ENCODE measurements around the gene IGSF22.

The IGSF22 gene

DNA sequence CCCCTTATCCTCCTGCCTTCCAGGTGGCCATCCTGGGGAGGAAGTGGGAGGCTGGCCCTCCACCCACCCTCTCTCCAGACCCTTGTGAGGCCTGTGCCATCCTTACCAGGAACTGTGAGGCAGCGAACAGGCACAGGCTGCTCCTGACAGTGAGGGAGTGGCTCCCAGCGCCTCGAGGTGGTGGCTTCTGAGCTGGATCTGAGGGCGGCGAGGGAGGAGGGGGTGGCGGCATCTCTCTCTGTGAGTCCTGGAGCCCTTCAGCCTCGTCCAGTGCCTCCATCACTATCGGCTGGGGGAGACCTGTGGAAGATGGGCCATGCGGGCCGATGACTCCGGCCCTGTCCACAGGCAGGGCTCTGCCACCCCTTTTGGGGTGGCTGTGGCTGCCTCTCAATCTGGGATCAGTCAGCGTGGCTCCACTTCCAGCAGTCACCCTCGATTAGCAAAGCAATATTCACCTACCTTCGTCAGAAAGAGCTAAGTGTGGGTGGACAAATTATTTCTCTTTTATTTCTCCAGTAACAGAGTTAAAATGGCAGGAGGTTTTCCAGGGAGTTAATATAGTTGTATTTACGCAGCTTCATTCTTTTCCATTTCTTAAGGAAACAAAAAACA lies 18.0 kb upstream of the IGSF22 start:
- DNase-seq (ENCODE audit: low read depth in 2 of 2): no peak

DNA sequence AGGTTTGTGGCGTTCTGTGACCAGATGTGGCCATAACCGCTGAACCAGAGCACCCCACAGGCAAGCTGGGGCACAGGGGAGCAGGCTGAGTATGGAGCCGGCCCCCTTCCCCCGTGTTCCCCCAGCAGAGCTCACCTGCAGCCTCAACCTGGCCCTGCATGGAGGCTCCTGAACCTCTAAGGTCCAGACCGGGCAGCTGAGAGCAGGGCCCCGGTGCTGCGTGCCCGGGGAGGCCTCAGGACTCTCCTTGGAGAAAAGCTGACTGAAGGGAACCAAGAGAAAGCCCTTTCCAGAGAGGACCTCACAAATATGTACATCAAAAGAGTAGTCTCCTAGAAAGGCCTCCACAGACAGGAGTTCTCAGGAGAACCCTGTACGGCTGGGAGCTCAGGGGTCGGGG lies 17.4 kb upstream of the IGSF22 start:
- DNase-seq (ENCODE audit: low read depth in 2 of 2): no peak

DNA sequence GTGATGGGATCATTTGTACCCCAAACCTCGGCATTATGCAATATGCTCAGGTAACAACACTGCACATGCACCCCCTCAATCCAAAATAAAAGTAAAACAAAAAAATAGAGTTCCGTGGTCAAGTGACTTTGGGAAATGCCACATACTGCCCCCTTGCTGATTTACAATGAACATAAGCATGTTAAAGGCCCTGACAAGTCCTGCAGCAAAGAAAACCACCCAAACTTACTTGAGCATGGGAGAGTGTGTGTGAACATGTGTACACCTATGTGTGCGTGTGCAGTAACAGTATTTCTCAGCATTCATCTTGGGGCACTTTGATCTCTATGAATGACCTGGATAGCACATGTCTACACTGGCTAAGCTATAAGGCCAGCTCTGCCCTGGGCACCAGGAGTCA lies 15.8 kb upstream of the IGSF22 start:
- no peak for DNase-seq (ENCODE audit: low read depth in 2 of 2)

DNA sequence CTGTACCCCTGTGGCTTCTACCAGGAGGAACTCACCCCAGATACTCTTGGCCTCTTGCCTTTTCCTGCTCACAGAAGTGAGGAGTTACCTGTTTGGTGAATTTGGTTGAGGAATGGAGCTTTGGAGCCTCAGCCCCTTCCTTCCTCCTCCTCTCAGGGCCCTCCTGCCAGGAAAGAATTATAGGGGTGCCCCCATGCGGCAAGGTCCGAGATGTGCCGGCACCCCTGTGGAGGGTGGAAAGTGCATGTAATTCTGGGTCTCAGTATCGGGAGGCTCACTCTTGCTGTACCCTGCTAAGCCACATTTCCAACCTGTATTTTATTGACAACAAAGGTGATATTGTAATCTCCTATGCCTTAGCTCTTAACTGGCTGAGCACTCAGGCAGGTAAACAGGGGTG lies 13.7 kb upstream of the IGSF22 start:
- DNase-seq (ENCODE audit: low read depth in 2 of 2): no peak

DNA sequence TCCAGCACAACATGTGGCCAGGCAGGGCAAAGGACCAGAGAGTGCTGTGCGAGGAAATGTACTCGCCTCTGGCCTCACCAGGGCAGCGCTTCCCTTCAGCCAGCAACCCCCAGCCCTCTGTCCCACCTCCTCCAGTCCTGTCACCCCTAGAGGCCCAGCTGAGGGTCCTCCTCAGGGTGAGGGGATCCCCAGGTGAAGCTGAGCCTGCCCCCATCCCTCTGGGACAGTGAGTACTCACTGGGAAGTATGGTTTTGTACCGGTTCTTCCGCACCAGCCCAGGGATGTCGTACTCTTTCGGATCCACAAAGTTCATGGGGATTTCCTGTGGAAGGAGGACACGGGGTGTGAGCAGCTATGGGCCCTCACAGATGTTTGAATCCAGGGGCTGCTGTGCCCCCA lies 11.7 kb upstream of the IGSF22 start:
- no peak for DNase-seq (ENCODE audit: low read depth in 2 of 2)

DNA sequence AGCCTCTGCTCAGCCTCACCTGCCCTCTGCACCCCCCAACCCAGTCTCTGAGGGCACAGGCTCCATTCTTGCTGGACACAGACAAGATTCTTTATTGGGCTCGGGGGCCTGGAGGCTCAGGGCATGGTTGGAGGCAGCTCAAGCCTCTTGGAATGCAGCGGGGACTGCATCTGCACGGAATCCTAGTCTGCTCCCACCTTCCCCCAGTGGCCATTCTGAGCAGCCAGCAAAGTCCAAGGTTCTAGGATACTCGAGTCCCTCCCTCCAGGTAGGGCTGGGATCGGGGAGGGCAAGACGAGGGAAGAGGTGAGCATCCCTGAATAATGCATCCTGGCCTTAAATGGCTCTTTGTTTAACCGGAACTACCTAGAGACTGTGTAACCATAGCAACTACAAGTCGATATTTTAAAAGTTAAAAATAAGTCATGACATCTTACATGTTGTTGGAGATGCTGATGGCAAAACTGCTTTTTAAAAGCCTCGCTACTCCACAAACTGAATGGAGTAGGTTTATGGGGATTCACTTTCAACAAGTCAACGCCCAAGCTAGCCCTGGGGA lies 10.7 kb upstream of the IGSF22 start:
- DNase-seq (ENCODE audit: low read depth in 2 of 2): no peak

DNA sequence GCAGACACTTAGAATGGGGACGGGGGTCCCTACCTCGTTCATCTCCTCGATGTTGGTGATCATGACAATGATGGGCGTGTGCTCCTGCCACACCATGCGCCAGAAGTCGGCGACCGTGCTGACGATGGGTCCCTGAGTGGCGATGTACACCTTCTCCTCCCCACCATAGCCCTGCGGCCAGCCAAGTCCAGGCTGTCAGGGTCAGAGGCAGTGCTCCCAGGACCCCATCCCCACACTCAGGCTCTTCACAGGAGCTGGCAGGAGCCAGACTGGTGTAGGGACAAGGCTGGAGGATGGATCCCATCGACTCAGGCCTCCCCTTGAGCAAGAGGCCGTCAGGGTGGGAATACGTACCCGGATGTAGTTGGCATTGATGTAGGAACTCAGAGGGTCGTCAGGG lies 7.2 kb upstream of the IGSF22 start:
- no peak for DNase-seq (ENCODE audit: low read depth in 2 of 2)

DNA sequence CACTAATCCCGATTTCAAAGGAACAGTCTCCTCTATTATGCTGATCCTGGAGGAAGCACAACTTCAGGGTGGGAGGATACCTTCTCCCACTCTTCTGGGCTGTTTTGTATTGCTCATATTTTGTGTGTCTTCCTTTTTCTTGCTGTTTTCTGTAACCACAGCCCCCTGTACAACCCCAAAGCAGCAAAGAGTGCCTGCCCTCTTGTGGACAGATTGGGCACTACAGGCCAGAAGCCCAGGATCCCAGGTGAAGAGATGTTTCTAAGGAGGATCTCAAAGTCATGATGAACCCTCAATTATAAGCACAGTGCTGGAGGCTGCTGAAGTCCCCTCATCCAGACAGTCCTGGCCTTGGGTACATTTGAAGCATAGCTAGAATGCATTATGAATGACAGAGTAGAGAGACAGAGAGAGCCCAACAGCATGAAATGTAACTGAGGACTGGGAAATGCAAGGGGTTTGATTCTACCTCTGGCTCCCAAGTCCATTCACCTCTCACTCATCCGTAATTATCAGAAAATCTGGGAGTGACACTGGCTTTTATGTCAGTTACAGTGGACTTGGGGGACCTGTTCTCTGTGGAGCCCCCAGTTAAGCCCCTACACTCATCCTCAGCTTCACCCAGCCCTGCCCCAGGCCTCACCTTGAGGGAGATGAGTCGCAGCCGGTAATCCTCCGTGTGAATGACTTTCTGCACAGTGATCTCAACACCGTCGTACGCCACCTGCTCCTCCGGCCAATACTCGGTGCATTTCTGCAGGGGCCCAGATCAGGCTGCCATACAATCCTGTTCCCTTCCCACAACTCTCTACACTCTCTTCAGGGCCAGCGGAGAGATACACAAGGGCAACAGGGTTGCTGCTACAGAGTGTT lies 6.2 kb upstream of the IGSF22 start:
- peak; percentile 51 to 63 for DNase-seq (ENCODE audit: low read depth in 2 of 2)

DNA sequence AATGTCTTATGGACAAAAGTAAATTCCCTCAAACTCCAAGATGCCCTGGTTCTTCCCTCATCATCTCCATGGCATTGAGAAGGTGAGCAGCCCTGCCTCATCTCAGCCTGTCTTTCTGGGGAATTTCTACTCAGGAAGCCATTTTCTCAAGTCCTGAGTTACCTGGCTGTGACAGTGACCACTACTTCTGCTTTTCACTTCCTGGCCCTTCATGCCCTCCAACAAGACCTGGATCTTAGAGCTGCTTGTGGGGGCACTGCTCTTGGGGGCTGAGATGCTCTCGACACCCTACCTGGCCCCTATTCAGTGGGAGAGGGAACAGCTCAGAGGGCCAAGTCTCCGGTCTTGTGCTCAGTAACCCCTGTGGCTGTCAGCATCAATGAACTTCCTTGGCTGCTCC lies 5.5 kb upstream of the IGSF22 start:
- DNase-seq (ENCODE audit: low read depth in 2 of 2): no peak

DNA sequence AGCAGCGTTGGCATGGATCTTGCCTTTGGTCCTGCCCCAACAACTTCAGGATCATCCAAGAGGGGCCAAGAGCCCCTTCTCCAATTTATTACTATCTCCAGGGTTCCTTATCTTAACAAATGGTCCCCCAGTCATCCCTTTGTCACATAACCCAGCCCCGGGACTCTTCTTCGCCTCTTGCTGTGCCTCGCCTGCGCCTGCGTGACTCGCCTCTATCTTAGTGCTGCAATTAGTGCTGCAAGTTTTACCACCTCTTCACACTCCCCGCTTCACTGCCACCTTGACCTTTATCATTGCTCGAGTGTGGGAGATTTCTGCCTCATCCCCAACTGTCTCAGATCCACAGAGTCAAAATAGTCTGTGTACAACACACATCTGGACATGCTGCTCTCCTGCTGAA lies 4.0 kb upstream of the IGSF22 start:
- no peak for DNase-seq (ENCODE audit: low read depth in 2 of 2)

DNA sequence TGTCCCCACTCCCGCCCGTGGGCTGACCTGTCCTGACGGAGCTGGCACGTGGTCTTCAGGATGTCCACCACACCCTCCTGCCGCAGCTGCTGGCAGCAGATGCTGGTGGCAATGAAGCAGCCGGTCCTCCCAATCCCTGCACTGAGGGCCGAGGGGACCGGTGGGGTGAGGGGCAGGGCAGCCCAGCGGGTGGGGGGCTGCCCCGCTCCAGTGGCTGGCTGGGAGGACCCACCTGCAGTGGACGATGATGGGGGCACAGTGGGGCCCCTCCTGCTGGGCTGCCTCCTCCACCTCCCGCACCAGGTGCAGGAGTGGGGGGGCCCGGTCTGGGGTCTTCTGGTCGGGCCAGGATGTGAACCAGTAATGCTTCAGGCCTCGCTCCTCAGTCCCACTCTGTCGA lies 3.4 kb upstream of the IGSF22 start:
- DNase-seq (ENCODE audit: low read depth in 2 of 2): no peak

DNA sequence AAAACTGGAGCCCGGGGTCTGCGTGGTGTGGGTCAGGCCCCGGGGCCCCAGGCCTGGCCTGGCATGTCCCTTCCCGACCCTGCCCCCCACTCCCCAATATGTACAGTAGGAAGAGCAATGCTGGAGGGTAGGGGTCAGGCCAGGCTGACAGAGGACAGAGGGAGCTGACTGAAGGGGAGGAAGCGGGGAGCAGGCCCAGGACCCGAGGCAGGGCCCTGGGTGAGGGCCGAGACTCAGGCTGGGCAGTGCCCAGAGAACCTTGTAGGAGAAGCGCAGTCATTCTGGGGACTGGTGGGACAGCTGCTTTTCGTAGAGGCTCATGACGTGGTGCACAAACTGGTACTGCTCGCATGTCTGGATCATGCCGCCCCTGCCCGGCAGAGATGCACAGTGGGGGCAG lies 2.7 kb upstream of the IGSF22 start:
- DNase-seq (ENCODE audit: low read depth in 2 of 2): no peak

DNA sequence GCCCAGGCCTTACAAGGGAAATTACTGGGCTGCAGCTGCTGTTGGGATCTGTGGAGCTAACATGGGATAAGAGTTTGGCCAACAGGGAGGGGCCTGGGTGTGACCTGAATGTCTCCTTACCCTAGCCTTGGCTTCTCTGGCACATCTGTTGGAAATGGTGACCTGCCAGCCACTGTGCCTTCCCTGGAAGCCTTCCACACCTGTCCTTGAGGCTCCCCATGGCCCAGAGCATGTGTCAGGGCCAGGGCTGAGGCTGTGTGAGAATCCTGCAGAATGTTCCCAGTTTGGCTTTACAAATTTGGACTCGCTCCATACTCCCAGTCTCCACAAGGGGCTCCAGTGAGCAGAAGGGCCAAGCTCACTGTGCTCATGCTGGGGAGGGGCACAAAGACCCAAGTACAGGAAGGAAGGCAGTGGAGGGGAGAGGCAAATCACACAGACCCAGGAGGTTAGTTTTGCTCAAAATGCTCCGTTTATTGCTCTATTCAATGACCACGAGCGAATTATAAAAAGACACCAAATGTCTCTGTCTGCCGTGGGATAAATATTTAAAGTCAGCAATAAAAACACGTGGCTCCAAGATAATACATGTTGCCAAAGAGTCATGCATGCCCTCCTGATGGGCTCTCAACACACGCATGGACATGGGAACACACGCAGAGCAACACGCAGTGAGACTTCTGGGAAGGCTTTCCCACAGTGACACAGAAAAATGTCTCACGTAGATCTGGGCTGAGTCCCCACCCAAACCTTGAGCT lies 1.7 kb upstream of the IGSF22 start:
- no peak for DNase-seq (ENCODE audit: low read depth in 2 of 2)

DNA sequence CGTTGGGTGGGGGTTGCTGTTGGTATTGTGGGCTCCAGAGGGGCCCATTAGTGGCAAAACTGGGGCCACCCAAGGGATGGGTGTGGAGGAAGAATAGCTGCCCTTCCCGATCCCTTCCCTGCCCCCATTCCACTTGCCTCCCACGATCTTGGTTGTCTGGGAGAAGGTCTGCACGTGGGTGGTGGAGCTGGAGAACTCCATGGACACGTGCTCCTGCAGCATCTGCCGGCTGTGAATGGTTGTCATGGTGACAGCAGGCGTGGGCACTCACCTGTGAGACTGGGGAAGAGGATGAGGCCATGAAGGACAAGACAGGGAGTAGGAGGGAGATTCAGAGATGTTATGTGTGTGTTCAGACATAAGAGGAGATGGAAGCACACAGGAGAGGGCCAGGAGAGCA lies 2.0 kb downstream of the IGSF22 start:
- no peak for DNase-seq (ENCODE audit: low read depth in 2 of 2)

DNA sequence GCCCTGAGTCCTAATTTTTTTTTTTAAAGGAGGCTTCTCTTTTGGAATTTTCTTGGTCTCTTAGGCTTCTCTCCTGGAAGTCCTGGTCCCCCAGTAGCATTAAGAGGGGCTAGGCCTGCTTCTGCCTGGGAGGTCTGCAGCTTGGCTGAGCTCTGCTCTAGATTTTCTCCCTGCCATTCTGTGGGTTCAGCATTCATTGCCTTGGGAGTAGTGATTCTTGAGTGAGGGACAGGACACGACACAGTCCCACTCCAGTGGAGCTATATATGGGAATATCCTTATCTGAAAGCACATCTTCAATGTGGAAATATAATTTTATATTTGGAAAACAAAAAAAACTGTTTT lies 3.7 kb downstream of the IGSF22 start:
- no peak for DNase-seq (ENCODE audit: low read depth in 2 of 2)

DNA sequence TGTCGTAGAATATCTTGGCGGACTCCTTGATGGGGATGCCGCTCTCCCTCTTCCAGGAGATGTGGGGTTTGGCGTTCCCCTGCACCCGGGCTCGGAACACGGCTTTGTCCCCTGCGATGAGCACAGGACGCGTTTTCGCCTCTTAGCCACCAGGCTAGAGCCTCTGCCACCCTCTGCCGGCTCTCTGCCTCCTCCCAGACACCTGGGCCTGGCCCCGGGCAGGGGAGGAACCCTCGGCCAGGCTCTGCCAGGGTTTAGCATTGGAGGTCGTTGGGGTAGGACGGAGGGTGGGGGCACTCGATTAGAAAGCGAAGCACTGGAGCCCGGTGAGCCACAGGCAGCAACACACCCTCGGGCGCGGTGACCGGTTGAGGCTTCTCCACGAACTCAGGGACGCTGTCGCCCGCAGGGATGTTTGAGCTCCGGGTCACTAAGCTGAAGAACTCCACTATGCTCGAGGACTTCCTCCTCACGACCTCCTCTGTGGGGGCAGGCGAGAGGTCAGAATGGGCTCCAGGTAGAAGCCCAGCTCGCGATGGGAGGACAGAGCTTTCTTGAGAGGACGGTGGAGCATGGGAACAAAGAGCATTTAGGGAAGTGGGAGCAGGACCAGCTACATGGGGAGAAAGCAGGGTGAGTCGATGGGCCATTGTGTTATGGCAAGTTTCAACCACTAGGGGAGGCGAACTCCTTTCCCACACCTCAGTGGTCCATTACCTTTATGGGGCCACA lies 4.3 kb downstream of the IGSF22 start:
- DNase-seq (ENCODE audit: low read depth in 2 of 2): no peak

DNA sequence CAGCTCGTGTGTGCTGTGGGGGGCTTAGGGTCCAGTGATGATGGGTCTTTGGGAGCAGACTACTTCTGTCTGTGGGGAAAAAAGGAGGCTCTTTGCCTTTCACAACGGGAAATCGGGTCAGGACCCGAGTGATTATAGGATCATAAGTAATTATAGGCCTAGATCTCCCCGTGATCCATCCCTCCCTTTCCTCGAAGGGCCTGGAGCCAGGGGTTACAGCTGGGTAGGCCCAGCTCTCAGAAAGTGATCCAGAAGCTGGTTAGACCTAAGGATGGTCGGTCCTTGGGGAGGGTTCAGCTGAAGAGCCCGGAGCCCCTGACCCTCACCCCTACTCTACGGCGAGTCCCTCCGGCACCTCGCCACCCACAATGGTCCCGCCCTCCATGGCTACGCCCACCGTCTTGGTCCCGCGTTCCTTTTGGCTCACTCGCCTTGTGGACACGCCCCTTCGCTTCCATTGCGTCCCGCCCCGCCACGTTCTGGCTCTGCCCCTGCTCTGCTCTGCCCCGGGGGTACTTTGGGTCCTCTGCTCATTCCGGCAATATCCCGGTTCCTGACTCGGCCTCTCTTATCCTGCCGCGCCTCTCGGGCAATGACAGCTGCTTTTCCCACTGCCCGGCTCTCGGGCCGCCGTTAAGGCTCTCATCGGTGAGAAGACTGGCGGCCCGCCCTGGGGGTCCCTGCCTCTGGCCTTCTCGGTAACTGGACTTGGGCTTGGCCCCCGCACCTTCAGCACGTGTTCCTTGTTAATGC lies 5.0 kb downstream of the IGSF22 start:
- peak; percentile 55 to 70 for DNase-seq (ENCODE audit: low read depth in 2 of 2)

DNA sequence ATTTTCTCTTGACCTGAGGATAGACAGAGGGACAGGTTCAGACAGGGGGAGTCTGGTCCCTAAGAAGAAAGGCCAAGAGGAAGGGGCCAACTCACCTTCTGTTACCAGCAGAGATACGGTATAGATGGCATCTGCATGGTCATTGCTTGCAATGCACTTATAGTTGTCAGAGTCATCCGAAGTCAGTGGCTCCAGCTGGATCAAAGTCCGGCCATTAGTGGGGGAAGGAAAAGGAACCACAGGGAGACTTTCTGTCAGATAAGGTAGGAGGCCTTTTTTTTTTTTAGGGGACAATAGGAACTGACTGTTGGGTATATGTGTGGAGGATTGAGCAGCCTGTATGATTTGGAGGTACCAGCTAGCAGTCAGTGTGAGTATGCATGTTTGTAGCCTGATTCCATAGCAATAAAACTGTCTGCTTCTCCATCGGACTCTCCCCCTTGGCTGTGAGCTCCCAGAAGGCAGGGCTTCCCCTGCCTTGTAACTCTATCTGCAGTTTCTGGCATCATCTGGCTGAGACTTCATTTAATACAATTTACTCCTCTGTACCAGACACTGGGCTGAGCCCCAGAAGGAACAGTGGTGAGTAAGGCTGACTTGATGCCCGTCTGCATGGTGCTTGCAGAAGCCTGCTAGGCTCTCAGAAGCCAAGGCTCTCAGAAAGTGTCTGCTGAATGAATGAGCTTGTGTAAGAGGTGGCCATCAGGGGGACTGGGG lies 5.7 kb downstream of the IGSF22 start:
- no peak for DNase-seq (ENCODE audit: low read depth in 2 of 2)

DNA sequence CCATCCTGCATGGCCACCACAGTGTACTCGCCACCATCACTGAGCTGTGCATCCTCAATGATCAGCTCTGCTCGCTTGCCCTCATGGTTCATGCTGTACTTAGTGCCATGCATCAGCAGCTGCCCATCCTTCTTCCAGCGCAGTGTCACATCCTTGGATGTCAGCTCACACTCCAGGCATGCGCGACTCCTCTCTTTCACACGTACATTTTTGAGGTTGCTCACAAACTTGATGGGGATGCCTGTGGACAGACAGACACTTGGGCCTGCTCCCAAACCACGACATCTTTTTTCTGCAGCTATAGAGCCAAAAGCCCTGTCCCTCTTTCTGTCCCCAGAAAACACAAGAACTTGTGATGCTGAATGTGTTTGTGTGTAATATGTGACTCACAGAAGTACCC lies 10.5 kb downstream of the IGSF22 start:
- DNase-seq (ENCODE audit: low read depth in 2 of 2): no peak

DNA sequence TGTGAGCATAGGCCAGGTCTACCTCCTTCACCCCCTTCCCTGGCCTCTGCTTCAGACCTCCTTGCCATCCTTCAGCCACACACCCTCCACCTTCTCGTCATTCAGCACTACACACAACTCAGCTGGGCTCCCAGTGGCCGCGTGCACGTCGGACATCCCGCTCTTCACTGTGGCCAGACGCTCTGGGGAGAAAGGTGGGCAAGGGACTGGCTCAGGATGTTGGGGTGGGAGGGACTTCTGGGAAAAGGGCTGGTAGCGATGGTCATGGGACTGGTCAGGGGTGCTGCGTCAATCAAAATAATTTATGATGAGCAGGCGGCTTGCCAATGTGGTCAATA lies 11.6 kb downstream of the IGSF22 start:
- DNase-seq (ENCODE audit: low read depth in 2 of 2): no peak
